Panc1 (cell line): ENCODE measurements around the gene GRIFIN. TPM values are rescaled to one million over a fixed set of nuclear protein-coding genes. Genes with fewer than 3 reads are reported as not detected.

Experiments used
- ATAC-seq: fragments of 200-7000 bp; cut with Tn5 transposase; 2 replicates; pipeline ENCODE4 v1.9.1; 2020; ENCODE audit warnings: mild to moderate bottlenecking, moderate library complexity
- BruUV-seq: library from RNA; stranded (reverse); fragments of 400-500 nt; replicated peaks from 2 replicates; lab custom pipeline; 2021; lab: Mats Ljungman, UMichigan
- CTCF ChIA-PET: fragments of 300-600 bp; sonication (Branson Sonifier 250); formaldehyde crosslinking; loops from one replicate; lab custom pipeline; 2022; ENCODE audit warnings: antibody characterized with exemption; lab: Charles Lee
- POLR2A ChIA-PET: fragments of 300-600 bp; sonication (Branson Sonifier 250); formaldehyde crosslinking; loops from one replicate; lab custom pipeline; 2022; ENCODE audit warnings: antibody characterized with exemption; lab: Charles Lee
- DNase-seq: peaks from one replicate; pipeline ENCODE4 v3.0.0-alpha.2; 2010; ENCODE audit warnings: low read depth, low spot score
- H3K27ac ChIP-seq: 2 replicates; pipeline ENCODE4 v1.5.1; 2011; ENCODE audit warnings: mild to moderate bottlenecking, low read length, inconsistent platforms
- H3K27me3 ChIP-seq: fragments of 200-500 bp; sonication (Bioruptor generic); 2 replicates; pipeline ENCODE4 v1.6.0; 2014; ENCODE audit warnings: low read length, inconsistent platforms; ENCODE audit not compliant: control insufficient read depth, insufficient read depth
- H3K36me3 ChIP-seq: fragments of 200-500 bp; sonication (Bioruptor generic); 2 replicates; pipeline ENCODE4 v1.5.1; 2014; ENCODE audit warnings: inconsistent platforms, mild to moderate bottlenecking, low read length, moderate library complexity; ENCODE audit not compliant: control insufficient read depth, insufficient read depth
- H3K4me1 ChIP-seq: 2 replicates; pipeline ENCODE4 v1.5.1; 2011; ENCODE audit warnings: inconsistent platforms, mild to moderate bottlenecking, low read length, moderate library complexity; ENCODE audit not compliant: control insufficient read depth, insufficient read depth
- H3K4me3 ChIP-seq, 2 experiments: 2 replicates each; pipeline ENCODE4 v1.5.1; 2011 to 2012; ENCODE audit warnings: low read depth in 2 of 2, low read length in 2 of 2, mild to moderate bottlenecking in 2 of 2, inconsistent platforms in 1 of 2, moderate library complexity in 1 of 2
- H3K9me3 ChIP-seq: fragments of 200-500 bp; sonication (Bioruptor generic); 2 replicates; pipeline ENCODE4 v1.5.1; 2014; ENCODE audit warnings: low read depth, mild to moderate bottlenecking, inconsistent platforms, low read length, moderate library complexity; ENCODE audit not compliant: control insufficient read depth, insufficient read depth
- POLR2AphosphoS5 ChIP-seq: IDR thresholded peaks from 2 replicates; pipeline ENCODE4 v1.6.1; 2012; ENCODE audit warnings: mild to moderate bottlenecking, low read depth, low read length, moderate library complexity
- SIN3A ChIP-seq: IDR thresholded peaks from 2 replicates; pipeline ENCODE4 v1.6.1; 2012; ENCODE audit warnings: low read depth, mild to moderate bottlenecking, low read length, moderate library complexity, borderline replicate concordance; ENCODE audit not compliant: insufficient read depth
- in situ Hi-C: cut with HindIII; loops from 2 replicates; pipeline ENCODE4 v1.10.0; 2016; ENCODE audit warnings: low sequenced_read_pairs, low pct_unique_long_range_greater_than_20kb
- intact Hi-C: fragments of 100-400 bp; cut with micrococcal nuclease; formaldehyde crosslinking; loops from one replicate; pipeline ENCODE4 v1.10.0; 2022; ENCODE audit not compliant: unreplicated experiment
- total RNA-seq: library from RNA; stranded (reverse); gene quantifications from one replicate; pipeline ENCODE4 v1.2.1, GENCODE V29; 2021; ENCODE audit not compliant: unreplicated experiment
- TF ChIP-seq, protein P1 (sequence below): fragments of 450-650 bp; IDR thresholded peaks from 2 replicates; pipeline ENCODE4 v1.5.1; 2017; ENCODE audit warnings: mild to moderate bottlenecking

Gene GRIFIN
- total RNA-seq, 1 experiment from 2014 or later = not detected

DNA sequence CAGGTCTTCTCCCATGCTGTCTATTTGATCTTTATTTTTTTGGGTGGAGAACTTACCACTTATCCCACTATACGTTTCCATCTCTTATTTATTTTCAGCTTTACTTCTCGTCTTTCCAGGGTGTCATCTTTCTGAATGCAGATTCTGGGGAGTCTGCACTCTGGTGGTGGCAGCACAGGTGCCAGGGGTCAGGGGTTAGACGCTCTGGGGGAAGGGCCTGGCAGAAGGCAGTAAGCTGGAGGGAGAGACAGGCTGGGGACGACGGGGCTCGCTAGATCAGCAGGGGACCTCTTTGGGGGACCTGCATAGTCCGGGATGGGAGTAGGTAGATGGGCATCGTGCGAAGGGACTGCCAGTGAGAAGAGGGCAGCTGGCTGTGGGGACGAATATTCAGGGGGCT is 50.4 kb downstream of the GRIFIN start:
- Histone ChIP-seq H3K27ac (no peak overlapping the region), H3K4me3 (no peak overlapping the region), H3K4me1 (no peaks in the 10 kb centered on the region), H3K36me3 (no peaks in the 10 kb centered on the region), H3K27me3 (no peaks in the 10 kb centered on the region), H3K9me3 (no peaks in the 10 kb centered on the region; the same call in 1 of the 2 replicates)
- in situ Hi-C loops (no loop called here), intact Hi-C loops (no loop called here)
- BruUV-seq = no TSS peak
- POLR2A ChIA-PET = no interaction called here
- DNase-seq (no peak), ATAC-seq (no peak)
- TF ChIP-seq SIN3A (no peak), POLR2AphosphoS5 (no peak)
- TF ChIP-seq, protein P1, sequence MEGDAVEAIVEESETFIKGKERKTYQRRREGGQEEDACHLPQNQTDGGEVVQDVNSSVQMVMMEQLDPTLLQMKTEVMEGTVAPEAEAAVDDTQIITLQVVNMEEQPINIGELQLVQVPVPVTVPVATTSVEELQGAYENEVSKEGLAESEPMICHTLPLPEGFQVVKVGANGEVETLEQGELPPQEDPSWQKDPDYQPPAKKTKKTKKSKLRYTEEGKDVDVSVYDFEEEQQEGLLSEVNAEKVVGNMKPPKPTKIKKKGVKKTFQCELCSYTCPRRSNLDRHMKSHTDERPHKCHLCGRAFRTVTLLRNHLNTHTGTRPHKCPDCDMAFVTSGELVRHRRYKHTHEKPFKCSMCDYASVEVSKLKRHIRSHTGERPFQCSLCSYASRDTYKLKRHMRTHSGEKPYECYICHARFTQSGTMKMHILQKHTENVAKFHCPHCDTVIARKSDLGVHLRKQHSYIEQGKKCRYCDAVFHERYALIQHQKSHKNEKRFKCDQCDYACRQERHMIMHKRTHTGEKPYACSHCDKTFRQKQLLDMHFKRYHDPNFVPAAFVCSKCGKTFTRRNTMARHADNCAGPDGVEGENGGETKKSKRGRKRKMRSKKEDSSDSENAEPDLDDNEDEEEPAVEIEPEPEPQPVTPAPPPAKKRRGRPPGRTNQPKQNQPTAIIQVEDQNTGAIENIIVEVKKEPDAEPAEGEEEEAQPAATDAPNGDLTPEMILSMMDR = no peak
- CTCF ChIA-PET = interaction anchor here (0.6 kb wide), 1 partner anchor 8 kb away, joined by 6 read pairs; no protein-coding TSS in a partner anchor

Other genes with a start within 250 kb of the GRIFIN start
- 70.8 TPM for gene MAD1L1, start 243.5 kb downstream of the GRIFIN start, total RNA-seq
- 49.9 TPM for gene MRM2, start 234.2 kb downstream of the GRIFIN start, total RNA-seq
- 92.6 TPM for gene NUDT1, start 234.2 kb downstream of the GRIFIN start, total RNA-seq
- 139 TPM for gene SNX8, start 162.0 kb downstream of the GRIFIN start, total RNA-seq
- gene EIF3B, start 121.6 kb downstream of the GRIFIN start, total RNA-seq = 432 TPM
- gene CHST12, start 72.8 kb downstream of the GRIFIN start, total RNA-seq = 48.3 TPM
- gene LFNG, start 43.4 kb upstream of the GRIFIN start, total RNA-seq = 38.1 TPM
- 76.9 TPM for gene BRAT1, start 79.1 kb upstream of the GRIFIN start, total RNA-seq
- gene IQCE, start 82.6 kb upstream of the GRIFIN start, total RNA-seq = 44.8 TPM
- gene TTYH3, start 155.6 kb upstream of the GRIFIN start, total RNA-seq = 278 TPM
- gene AMZ1, start 211.8 kb upstream of the GRIFIN start, total RNA-seq = 0.57 TPM